OCI-LY1 (cell line): ENCODE results near the gene PPP1R9A.

Source experiments
- H2AFZ ChIP-seq: fragments of 200-600 bp; sonication (generic), shearing (Covaris generic); 2 replicates; pipeline ENCODE4 v1.6.0; 2014; ENCODE audit warnings: antibody characterized with exemption, mild to moderate bottlenecking, low read length
- H3F3A ChIP-seq: fragments of 200-600 bp; sonication (generic), shearing (Covaris generic); 2 replicates; pipeline ENCODE4 v1.6.0; 2014; ENCODE audit warnings: mild to moderate bottlenecking, antibody characterized with exemption, low read length, moderate library complexity; ENCODE audit not compliant: insufficient read depth
- H3K27ac ChIP-seq: fragments of 200-600 bp; sonication (generic); 2 replicates; pipeline ENCODE4 v1.5.1; 2014; ENCODE audit warnings: low read length, mixed run types, mild to moderate bottlenecking, low read depth; ENCODE audit not compliant: poor library complexity, severe bottlenecking
- H3K27me3 ChIP-seq: fragments of 200-600 bp; sonication (generic); 2 replicates; pipeline ENCODE4 v1.6.0; 2014; ENCODE audit warnings: antibody characterized with exemption, mild to moderate bottlenecking, low read length, moderate library complexity; ENCODE audit not compliant: insufficient read depth
- H3K36me3 ChIP-seq: fragments of 200-600 bp; sonication (generic); 2 replicates; pipeline ENCODE4 v1.6.1; 2014; ENCODE audit warnings: mild to moderate bottlenecking, antibody characterized with exemption, low read length, moderate library complexity, mixed read lengths; ENCODE audit not compliant: insufficient read depth
- H3K4me1 ChIP-seq: fragments of 200-600 bp; sonication (generic); 2 replicates; pipeline ENCODE4 v1.5.1; 2014; ENCODE audit warnings: mild to moderate bottlenecking, low read length, moderate library complexity; ENCODE audit not compliant: insufficient read depth, severe bottlenecking
- H3K4me2 ChIP-seq: fragments of 200-600 bp; sonication (generic), shearing (Covaris generic); 2 replicates; pipeline ENCODE4 v1.6.1; 2014; ENCODE audit warnings: low read length
- H3K4me3 ChIP-seq: fragments of 200-600 bp; sonication (generic); 2 replicates; pipeline ENCODE4 v1.5.1; 2014; ENCODE audit warnings: low read length, low read depth, mild to moderate bottlenecking, mixed read lengths; ENCODE audit not compliant: poor library complexity, severe bottlenecking
- H3K79me2 ChIP-seq: fragments of 200-600 bp; shearing (Covaris generic); 2 replicates; pipeline ENCODE4 v1.6.1; 2016; ENCODE audit warnings: mixed run types, low read length, mixed read lengths; ENCODE audit not compliant: insufficient read depth
- H3K9ac ChIP-seq: fragments of 200-600 bp; sonication (generic), shearing (Covaris generic); 2 replicates; pipeline ENCODE4 v1.6.1; 2014; ENCODE audit warnings: mild to moderate bottlenecking, low read length, mixed read lengths
- H3K9me2 ChIP-seq: fragments of 200-600 bp; sonication (generic), shearing (Covaris generic); 2 replicates; pipeline ENCODE4 v1.6.1; 2014; ENCODE audit warnings: low read depth, mild to moderate bottlenecking, low read length, mixed read lengths
- H3K9me3 ChIP-seq: fragments of 200-600 bp; shearing (Covaris generic); 2 replicates; pipeline ENCODE4 v1.6.1; 2014; ENCODE audit warnings: low read length, mixed read lengths
- H4K20me1 ChIP-seq: fragments of 200-600 bp; sonication (generic), shearing (Covaris generic); 2 replicates; pipeline ENCODE4 v1.6.0; 2016; ENCODE audit warnings: mild to moderate bottlenecking, low read length; ENCODE audit not compliant: insufficient read depth
- EZH2 ChIP-seq: fragments of 200-600 bp; sonication (generic), shearing (Covaris generic); IDR thresholded peaks from 2 replicates; pipeline ENCODE4 v1.8.0; 2017; ENCODE audit warnings: borderline replicate concordance, mixed run types, mild to moderate bottlenecking, antibody characterized with exemption, low read length, moderate library complexity, mixed read lengths
- TF ChIP-seq, protein P1 (sequence below): fragments of 200-600 bp; sonication (generic), shearing (Covaris generic); IDR thresholded peaks from 2 replicates; pipeline ENCODE4 v1.5.1; 2017; ENCODE audit warnings: mild to moderate bottlenecking, antibody characterized with exemption, low read length, moderate library complexity, mixed read lengths

The PPP1R9A gene

DNA sequence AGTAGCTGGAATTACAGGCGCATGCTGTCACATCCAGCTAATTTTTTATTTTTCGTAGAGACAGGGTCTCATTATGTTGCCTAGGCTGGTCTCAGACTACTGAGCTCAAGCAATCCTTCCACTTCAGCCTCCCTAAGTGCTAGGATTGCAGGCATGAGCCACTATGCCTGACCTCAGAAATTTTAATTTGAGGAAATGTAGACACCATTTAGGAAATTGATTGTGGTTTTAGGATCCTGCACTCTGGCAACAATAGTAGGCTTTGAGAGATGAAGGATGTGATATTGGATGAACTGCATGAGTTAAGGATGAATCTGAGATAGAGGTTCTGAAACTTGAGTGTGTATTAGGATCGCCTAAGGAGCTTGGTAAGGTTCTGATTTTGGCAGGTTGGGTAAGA lies 66.5 kb downstream of the PPP1R9A start:
- Histone ChIP-seq H3K9me3 (no peaks in the 10 kb centered on the region), H2AFZ (no peak overlapping the region), H3K27me3 (no peaks in the 10 kb centered on the region), H3K79me2 (no peaks in the 10 kb centered on the region), H3K9me2 (no peaks in the 10 kb centered on the region), H3K4me1 (no peaks in the 10 kb centered on the region), H3K36me3 (no peaks in the 10 kb centered on the region), H3F3A (no peaks in the 10 kb centered on the region), H3K27ac (no peak overlapping the region), H3K4me3 (no peak overlapping the region), H4K20me1 (no peaks in the 10 kb centered on the region), H3K9ac (no peak overlapping the region), H3K4me2 (no peak overlapping the region)
- no peak for TF ChIP-seq EZH2
- TF ChIP-seq, protein P1, sequence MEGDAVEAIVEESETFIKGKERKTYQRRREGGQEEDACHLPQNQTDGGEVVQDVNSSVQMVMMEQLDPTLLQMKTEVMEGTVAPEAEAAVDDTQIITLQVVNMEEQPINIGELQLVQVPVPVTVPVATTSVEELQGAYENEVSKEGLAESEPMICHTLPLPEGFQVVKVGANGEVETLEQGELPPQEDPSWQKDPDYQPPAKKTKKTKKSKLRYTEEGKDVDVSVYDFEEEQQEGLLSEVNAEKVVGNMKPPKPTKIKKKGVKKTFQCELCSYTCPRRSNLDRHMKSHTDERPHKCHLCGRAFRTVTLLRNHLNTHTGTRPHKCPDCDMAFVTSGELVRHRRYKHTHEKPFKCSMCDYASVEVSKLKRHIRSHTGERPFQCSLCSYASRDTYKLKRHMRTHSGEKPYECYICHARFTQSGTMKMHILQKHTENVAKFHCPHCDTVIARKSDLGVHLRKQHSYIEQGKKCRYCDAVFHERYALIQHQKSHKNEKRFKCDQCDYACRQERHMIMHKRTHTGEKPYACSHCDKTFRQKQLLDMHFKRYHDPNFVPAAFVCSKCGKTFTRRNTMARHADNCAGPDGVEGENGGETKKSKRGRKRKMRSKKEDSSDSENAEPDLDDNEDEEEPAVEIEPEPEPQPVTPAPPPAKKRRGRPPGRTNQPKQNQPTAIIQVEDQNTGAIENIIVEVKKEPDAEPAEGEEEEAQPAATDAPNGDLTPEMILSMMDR = no peak

DNA sequence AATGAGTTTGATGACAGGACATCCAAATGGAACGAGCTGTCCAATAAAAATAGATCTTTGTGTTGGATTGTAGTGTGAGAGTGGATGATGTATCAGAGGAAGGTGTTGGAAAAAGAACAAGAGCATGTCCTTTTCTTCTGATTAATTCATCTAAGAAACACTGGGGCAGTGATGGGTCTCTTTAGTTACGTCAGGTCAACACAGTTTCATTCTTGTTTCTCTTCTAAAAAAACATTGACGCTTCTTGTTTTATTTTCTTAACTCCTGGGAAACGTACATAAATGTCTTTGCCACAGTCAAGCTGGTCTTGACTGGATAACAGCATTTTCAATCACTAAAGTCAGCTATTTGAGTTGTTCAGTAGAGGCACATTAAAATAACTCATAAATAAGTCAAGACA lies 67.0 kb downstream of the PPP1R9A start:
- H3K79me2 ChIP-seq = no peaks in the 10 kb centered on the region
- no peaks in the 10 kb centered on the region for H3K4me1 ChIP-seq
- no peaks in the 10 kb centered on the region for H4K20me1 ChIP-seq
- H3K4me3 ChIP-seq = no peak overlapping the region
- no peaks in the 10 kb centered on the region for H3K9me2 ChIP-seq
- no peak overlapping the region for H3K9ac ChIP-seq
- TF ChIP-seq EZH2 = no peak
- H3K27ac ChIP-seq = no peak overlapping the region
- H2AFZ ChIP-seq = no peak overlapping the region
- H3K36me3 ChIP-seq = no peaks in the 10 kb centered on the region
- no peaks in the 10 kb centered on the region for H3K9me3 ChIP-seq
- no peaks in the 10 kb centered on the region for H3K27me3 ChIP-seq
- no peak overlapping the region for H3K4me2 ChIP-seq
- H3F3A ChIP-seq = no peaks in the 10 kb centered on the region

DNA sequence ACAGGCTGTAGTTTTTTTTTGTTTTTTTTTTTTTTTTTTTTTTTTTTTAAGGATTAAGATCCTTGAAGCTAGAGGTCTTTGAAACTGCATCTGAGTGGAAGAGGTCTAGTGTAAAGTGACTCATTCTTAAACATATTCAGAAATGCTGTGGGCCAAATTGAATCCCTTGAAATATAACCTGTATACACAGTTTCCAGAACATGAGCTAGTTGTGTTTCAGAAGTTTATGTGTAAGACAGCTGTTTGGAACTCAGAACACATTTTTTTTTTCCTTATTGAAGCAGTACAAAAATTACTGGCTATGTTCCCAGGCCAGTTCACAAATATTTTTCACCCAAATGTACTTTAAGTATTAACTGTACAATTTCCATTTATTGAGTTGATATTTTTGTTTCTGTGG lies 67.9 kb downstream of the PPP1R9A start:
- H3F3A ChIP-seq = no peaks in the 10 kb centered on the region
- no peaks in the 10 kb centered on the region for H4K20me1 ChIP-seq
- no peak overlapping the region for H3K4me3 ChIP-seq
- no peaks in the 10 kb centered on the region for H3K79me2 ChIP-seq
- no peaks in the 10 kb centered on the region for H3K27me3 ChIP-seq
- H3K4me2 ChIP-seq = no peak overlapping the region
- H3K9me2 ChIP-seq = no peaks in the 10 kb centered on the region
- H3K4me1 ChIP-seq = no peaks in the 10 kb centered on the region
- H2AFZ ChIP-seq = no peak overlapping the region
- no peaks in the 10 kb centered on the region for H3K9me3 ChIP-seq
- no peak overlapping the region for H3K9ac ChIP-seq
- H3K36me3 ChIP-seq = no peaks in the 10 kb centered on the region
- no peak overlapping the region for H3K27ac ChIP-seq
- TF ChIP-seq, protein P1 = no peak
- TF ChIP-seq EZH2 = no peak

DNA sequence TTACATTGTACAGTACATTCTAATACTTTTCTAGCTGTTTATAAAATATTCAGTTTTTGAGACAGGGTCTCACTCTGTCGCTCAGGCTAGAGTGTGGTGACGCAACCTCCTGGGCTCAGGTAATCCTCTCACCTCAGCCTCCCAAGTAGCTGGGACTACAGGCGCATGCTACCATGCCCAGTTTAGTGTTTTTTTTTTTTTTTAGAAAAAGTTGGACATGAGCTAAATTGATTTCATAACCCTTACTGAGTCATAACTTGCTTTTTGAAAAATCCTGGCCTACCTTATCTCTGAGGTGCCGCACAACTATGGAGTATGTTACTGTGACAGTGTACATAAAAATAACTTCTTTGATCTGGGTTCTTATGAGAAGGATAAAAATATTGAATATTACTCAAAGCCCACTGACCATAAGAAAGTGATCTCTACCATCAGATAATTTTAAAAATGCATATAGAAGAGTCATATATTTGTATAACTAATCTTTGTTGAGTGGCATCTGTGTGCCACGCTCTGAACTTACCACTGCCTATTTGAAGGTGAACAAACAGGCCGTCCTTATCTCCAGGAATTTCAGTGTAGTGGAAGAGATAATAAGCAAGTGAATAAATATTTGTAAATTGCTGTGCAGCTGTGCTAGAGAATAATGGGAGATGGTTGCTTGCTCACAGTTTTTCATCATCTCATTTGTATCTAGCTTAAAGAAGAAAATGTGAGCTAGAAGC lies 73.2 kb downstream of the PPP1R9A start:
- Histone ChIP-seq H3K36me3 (no peaks in the 10 kb centered on the region), H4K20me1 (no peaks in the 10 kb centered on the region), H3K27me3 (no peaks in the 10 kb centered on the region), H3K4me1 (no peaks in the 10 kb centered on the region), H3F3A (no peaks in the 10 kb centered on the region), H3K79me2 (no peaks in the 10 kb centered on the region), H3K4me2 (no peak overlapping the region), H2AFZ (no peak overlapping the region), H3K9ac (no peak overlapping the region), H3K27ac (no peak overlapping the region), H3K9me3 (no peaks in the 10 kb centered on the region), H3K4me3 (no peak overlapping the region), H3K9me2 (no peaks in the 10 kb centered on the region)
- TF ChIP-seq, protein P1 = no peak
- TF ChIP-seq EZH2 = no peak
